GM21423 (cell line): ENCODE data around the gene TICRR.

Experiments
- ATAC-seq: cut with Tn5 transposase; IDR thresholded peaks from one replicate; pipeline ENCODE4 v1.9.1; 2021; ENCODE audit warnings: mild to moderate bottlenecking, moderate library complexity; ENCODE audit not compliant: unreplicated experiment

The TICRR gene

DNA sequence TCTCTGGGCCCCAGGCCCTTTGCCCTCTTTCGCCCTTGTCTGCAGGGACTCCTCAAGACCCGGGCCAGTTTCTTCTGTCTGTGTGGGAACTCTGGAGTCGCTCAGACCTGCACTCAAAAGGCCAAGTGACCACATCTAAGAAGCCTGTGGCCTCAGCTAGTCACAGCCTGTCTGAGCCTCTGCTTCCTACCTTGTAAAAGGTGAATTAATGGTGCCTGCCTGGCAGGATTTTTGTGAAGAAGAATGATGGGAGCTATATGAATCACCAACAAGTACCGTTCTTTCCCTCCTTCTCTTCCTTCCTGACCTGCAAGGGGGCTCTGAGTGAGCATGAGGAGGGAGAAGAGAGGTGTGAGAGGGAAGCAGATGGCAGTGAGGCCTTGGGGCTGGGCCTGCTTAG, 96.4 kb downstream of the TICRR start:
- no peak for ATAC-seq

DNA sequence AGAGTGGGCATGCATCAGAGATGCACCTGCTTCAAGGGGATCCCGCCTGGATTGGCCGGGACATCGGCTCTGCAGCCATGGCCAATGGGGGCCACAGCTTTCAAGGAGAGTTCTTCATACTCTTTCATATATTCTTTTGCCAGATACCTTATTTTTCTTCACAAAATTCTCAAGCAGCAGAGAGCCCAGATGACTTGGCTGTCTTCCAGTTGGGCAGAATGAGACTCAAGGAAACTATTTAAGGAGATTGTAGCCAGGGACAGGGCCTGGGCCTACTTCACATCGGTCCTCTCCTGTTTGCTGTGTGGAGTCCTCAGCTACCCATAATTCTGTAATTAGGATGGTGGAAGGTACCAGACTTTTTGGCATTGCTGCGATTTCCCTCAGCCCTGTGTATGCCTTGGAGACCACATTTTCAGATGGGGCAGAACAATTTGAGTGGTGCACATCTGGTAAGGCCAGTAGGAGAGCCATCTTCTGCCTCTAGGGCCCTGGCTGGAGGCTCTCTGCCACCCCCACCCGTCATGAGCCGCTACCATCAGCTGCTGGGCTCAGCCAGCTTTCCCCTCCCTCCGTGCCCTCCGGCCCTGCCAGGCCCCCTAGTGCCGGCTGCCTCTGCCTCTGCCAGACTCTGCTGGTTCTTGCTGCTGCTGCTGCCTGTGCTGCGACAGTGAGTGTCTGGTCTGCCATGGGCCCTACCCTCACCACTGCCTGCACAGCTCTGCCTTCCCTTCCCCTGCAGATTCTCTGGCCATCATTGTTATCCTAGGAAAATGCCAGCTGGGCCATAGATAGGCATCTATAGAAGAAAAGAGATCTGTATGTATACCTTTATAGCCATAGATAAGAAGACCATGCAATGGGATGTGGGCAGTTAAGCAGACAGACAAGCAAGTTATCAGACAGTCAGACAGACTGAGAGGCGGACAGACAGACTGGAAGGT, 97.2 kb downstream of the TICRR start:
- ATAC-seq, result no peak

DNA sequence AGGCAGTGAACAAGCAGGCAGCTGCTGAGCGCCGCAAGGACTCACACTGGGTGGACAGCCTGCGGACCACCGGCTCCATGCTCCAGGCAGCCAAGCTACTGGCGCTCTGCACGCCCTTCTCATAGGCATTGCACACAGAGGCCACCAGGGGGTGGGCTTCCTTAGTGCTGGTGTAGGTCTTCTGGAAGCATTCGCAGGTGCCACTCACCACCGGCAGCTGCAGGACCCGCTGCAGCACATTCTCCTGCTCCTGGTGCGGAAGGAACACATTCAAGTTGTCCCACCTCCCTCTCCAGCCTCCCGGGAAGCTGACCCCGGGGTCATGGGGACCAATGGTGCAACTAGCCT, 97.9 kb downstream of the TICRR start:
- ATAC-seq, result no peak

DNA sequence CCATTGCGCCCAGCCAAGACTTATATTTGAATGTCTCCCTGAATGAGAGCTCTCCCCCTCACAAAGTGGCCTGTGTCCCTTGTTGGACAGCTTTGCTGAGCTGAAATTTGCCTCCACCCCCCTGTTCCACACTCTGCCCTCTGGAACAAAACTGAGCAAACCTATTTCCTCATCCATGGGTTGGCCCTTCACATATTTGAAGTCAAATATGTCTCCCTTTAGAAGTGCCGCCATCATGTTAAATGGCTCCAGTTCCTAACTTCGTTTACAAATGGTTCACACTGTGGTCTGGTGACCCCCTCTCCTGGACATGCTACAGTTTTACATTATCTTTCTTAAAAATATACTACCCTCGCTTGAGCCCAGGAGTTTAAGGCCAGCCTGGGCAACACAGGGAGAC, 99.3 kb downstream of the TICRR start:
- no peak for ATAC-seq

DNA sequence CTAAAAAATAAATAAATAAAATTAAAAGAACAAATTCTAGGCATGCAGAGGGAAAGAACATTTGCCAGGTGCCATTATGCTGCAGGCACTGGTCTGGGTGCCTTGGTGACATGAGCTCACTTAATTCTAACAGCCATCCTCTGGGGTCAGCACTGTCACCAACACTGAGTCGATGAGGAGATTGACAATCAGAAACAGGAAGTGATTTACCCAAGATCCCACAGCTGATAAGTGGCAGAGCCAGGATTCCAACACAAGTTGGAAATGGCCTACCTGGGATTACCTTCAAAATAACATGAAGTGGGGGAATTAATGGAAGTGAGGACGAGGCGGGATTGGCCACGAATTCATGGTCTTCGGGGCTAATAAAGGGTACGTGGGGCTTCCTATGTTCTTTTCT, 100.3 kb downstream of the TICRR start:
- no peak for ATAC-seq

DNA sequence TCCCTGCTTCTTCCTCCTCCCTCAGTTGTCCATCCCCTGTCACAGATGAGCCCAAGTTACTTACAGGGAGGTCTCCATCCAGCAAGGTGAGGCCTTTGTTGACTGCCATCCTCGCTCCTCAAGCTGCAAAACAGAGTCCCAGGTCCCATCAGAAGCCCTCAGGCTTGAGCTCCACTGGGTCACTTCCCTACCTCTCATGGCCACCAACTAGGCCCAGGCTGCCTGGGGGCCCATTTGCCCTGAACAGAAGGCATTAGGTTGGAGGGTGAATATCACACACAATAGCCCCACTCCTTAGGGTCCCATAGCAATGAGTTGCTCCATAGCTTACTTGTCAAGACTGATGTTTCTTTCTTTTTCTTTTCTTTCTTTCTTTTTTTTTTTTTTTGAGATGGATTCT, 102.1 kb downstream of the TICRR start:
- ATAC-seq, result no peak
